H1 (cell line): Measurements from ENCODE around the gene MRTO4. TPM values are rescaled to one million over a fixed set of nuclear protein-coding genes. Genes with fewer than 3 reads are reported as not detected.

ENCODE experiments used
- CTCF ChIA-PET: fragments of 300-600 bp; sonication (Branson Sonifier 250); formaldehyde crosslinking; loops from one replicate; lab custom pipeline; 2021; ENCODE audit not compliant: partially characterized antibody; lab: Charles Lee
- POLR2A ChIA-PET: fragments of 300-600 bp; sonication (Branson Sonifier 250); formaldehyde crosslinking; loops from one replicate; lab custom pipeline; 2021; ENCODE audit warnings: inconsistent platforms; ENCODE audit not compliant: partially characterized antibody; lab: Charles Lee
- DNase-seq, 2 experiments: peaks; one replicate each; pipeline versions ENCODE4 v3.0.0 to v3.0.0-alpha.2; 2010 to 2022; ENCODE audit warnings: low spot score in 2 of 2, low read depth in 1 of 2, mixed read lengths in 1 of 2
- FAIRE-seq: peaks from 2 replicates; lab custom pipeline; 2011; peaks lifted over from hg19 to GRCh38; lab: Jason Lieb, UNC
- H2AFZ ChIP-seq: 2 replicates; pipeline ENCODE4 v1.8.1; 2012; ENCODE audit warnings: low read length, inconsistent platforms
- H2AK5ac ChIP-seq: 2 replicates; pipeline ENCODE4 v1.6.1; 2013; ENCODE audit warnings: low read depth, low read length
- H2BK120ac ChIP-seq: replicated peaks from 2 replicates; pipeline ENCODE3; 2013; ENCODE audit warnings: low read depth, low read length, inconsistent platforms
- H2BK12ac ChIP-seq: 2 replicates; pipeline ENCODE4 v1.6.1; 2013; ENCODE audit warnings: low read depth, low read length
- H2BK15ac ChIP-seq: 2 replicates; pipeline ENCODE4 v1.6.1; 2013; ENCODE audit warnings: low read length
- H2BK20ac ChIP-seq: 2 replicates; pipeline ENCODE4 v1.6.1; 2013; ENCODE audit warnings: low read length
- H2BK5ac ChIP-seq: 2 replicates; pipeline ENCODE4 v1.6.1; 2013; ENCODE audit warnings: low read depth, low read length
- H3K14ac ChIP-seq: 2 replicates; pipeline ENCODE4 v1.6.1; 2013; ENCODE audit warnings: inconsistent platforms; ENCODE audit not compliant: insufficient read length
- H3K18ac ChIP-seq: 2 replicates; pipeline ENCODE4 v1.6.1; 2013; ENCODE audit warnings: low read length; ENCODE audit errors: extremely low read depth
- H3K23ac ChIP-seq: 2 replicates; pipeline ENCODE4 v1.6.1; 2013; ENCODE audit warnings: inconsistent platforms; ENCODE audit not compliant: insufficient read length
- H3K23me2 ChIP-seq: 2 replicates; pipeline ENCODE4 v1.6.1; 2013; ENCODE audit warnings: low read depth, low read length
- H3K27ac ChIP-seq: 2 replicates; pipeline ENCODE4 v1.6.1; 2011; ENCODE audit warnings: low read depth, low read length, inconsistent platforms
- H3K27me3 ChIP-seq, 4 experiments: replicated peaks in 1 of 4; 1 replicate in 1 of 4; 2 replicates in 3 of 4; pipeline versions ENCODE4 v1.6.1 to v1.8.1; 2011 to 2013; ENCODE audit warnings: low read length in 3 of 4, mild to moderate bottlenecking in 3 of 4, inconsistent platforms in 2 of 4, mixed read lengths in 2 of 4, moderate library complexity in 1 of 4; ENCODE audit not compliant: control insufficient read depth in 3 of 4, insufficient read depth in 3 of 4; ENCODE audit errors: extremely low read depth in 1 of 4
- H3K36me3 ChIP-seq, 4 experiments: 2 replicates each; pipeline versions ENCODE4 v1.6.1 to v1.8.1; 2011 to 2013; ENCODE audit warnings: mild to moderate bottlenecking in 4 of 4, low read length in 3 of 4, moderate library complexity in 2 of 4, control low read depth in 1 of 4, inconsistent platforms in 1 of 4; ENCODE audit not compliant: insufficient read depth in 4 of 4, control insufficient read depth in 2 of 4
- H3K4ac ChIP-seq: replicated peaks from 2 replicates; pipeline ENCODE3; 2013; ENCODE audit warnings: low read length, low read depth, mixed read lengths, inconsistent platforms; ENCODE audit not compliant: insufficient read length
- H3K4me1 ChIP-seq, 4 experiments: replicated peaks in 1 of 4; 1 replicate in 1 of 4; 2 replicates in 3 of 4; pipeline versions ENCODE4 v1.6.1 to v1.8.1; 2011 to 2013; ENCODE audit warnings: low read length in 3 of 4, inconsistent platforms in 2 of 4, mixed read lengths in 1 of 4; ENCODE audit not compliant: insufficient read depth in 4 of 4, control insufficient read depth in 3 of 4
- H3K4me2 ChIP-seq, 2 experiments: 2 replicates each; pipeline versions ENCODE4 v1.6.1 to v1.8.1; 2011 to 2013; ENCODE audit warnings: low read depth in 2 of 2, low read length in 2 of 2, control low read depth in 1 of 2, inconsistent platforms in 1 of 2, mild to moderate bottlenecking in 1 of 2; ENCODE audit not compliant: insufficient read depth in 1 of 2
- H3K4me3 ChIP-seq, 4 experiments: fragments of 200-600, 300-600 bp in 1 of 4; sonication (generic), shearing (Covaris generic), sonication (Bioruptor Twin) in 1 of 4; 2 replicates each; pipeline versions ENCODE4 v1.5.1 to v1.8.1; 2011 to 2016; ENCODE audit warnings: low read length in 4 of 4, low read depth in 3 of 4, control low read depth in 2 of 4, inconsistent platforms in 2 of 4, mild to moderate bottlenecking in 2 of 4, mixed read lengths in 1 of 4, moderate library complexity in 1 of 4; ENCODE audit not compliant: insufficient read depth in 2 of 4; ENCODE audit errors: extremely low read depth in 1 of 4
- H3K56ac ChIP-seq: replicated peaks from 2 replicates; pipeline ENCODE3; 2013; ENCODE audit warnings: low read depth, mild to moderate bottlenecking, mixed read lengths, low read length, inconsistent platforms; ENCODE audit not compliant: insufficient read length
- H3K79me1 ChIP-seq: 2 replicates; pipeline ENCODE4 v1.6.1; 2013; ENCODE audit warnings: low read depth, low read length, control low read depth
- H3K79me2 ChIP-seq, 2 experiments: 2 replicates each; pipeline versions ENCODE4 v1.6.1 to v1.8.1; 2012 to 2013; ENCODE audit warnings: low read length in 2 of 2, mild to moderate bottlenecking in 2 of 2, inconsistent platforms in 1 of 2; ENCODE audit not compliant: insufficient read depth in 2 of 2, control insufficient read depth in 1 of 2
- H3K9ac ChIP-seq, 4 experiments: replicated peaks in 1 of 4; 1 replicate in 1 of 4; 2 replicates in 3 of 4; pipeline versions ENCODE4 v1.6.1 to v1.8.1; 2011 to 2013; ENCODE audit warnings: low read depth in 3 of 4, low read length in 3 of 4, control low read depth in 2 of 4, mild to moderate bottlenecking in 2 of 4, moderate library complexity in 2 of 4, inconsistent platforms in 1 of 4; ENCODE audit errors: extremely low read depth in 1 of 4
- H3K9me3 ChIP-seq, 2 experiments: 2 replicates each; pipeline versions ENCODE4 v1.6.1 to v1.8.1; 2012 to 2013; ENCODE audit warnings: mild to moderate bottlenecking in 2 of 2, moderate library complexity in 2 of 2, control low read depth in 1 of 2, inconsistent platforms in 1 of 2, low read depth in 1 of 2, low read length in 1 of 2, mixed read lengths in 1 of 2; ENCODE audit not compliant: insufficient read depth in 2 of 2
- H4K20me1 ChIP-seq, 2 experiments: replicated peaks in 1 of 2; 2 replicates each; pipeline versions ENCODE3 to v1.8.1; 2011 to 2013; ENCODE audit warnings: inconsistent platforms in 2 of 2, low read length in 2 of 2, mild to moderate bottlenecking in 1 of 2; ENCODE audit not compliant: insufficient read depth in 2 of 2, control insufficient read depth in 1 of 2
- H4K5ac ChIP-seq: 2 replicates; pipeline ENCODE4 v1.6.1; 2013; ENCODE audit warnings: low read length, low read depth, mixed read lengths, inconsistent platforms; ENCODE audit not compliant: insufficient read length
- H4K8ac ChIP-seq: 2 replicates; pipeline ENCODE4 v1.8.0; 2013; ENCODE audit warnings: mild to moderate bottlenecking, moderate library complexity, low read length, inconsistent platforms; ENCODE audit not compliant: insufficient read depth; ENCODE audit errors: extremely low read depth
- H4K91ac ChIP-seq: replicated peaks from 2 replicates; pipeline ENCODE3; 2013; ENCODE audit warnings: low read length, mixed read lengths, inconsistent platforms; ENCODE audit not compliant: insufficient read length
- ATF3 ChIP-seq: IDR thresholded peaks from 2 replicates; pipeline ENCODE4 v1.6.1; 2011; ENCODE audit warnings: low read depth, mild to moderate bottlenecking, low read length; ENCODE audit not compliant: insufficient read depth
- CHD2 ChIP-seq: IDR thresholded peaks from 2 replicates; pipeline ENCODE4 v1.6.1; 2012; ENCODE audit warnings: low read length, improper control_type of control experiment
- CTBP2 ChIP-seq: IDR thresholded peaks from 2 replicates; pipeline ENCODE4 v1.7.0; 2011; ENCODE audit warnings: borderline replicate concordance, mild to moderate bottlenecking, moderate library complexity, mixed read lengths, low read length; ENCODE audit not compliant: insufficient read depth, insufficient read length
- MAX ChIP-seq: IDR thresholded peaks from 2 replicates; pipeline ENCODE4 v1.6.1; 2012; ENCODE audit warnings: inconsistent platforms
- NRF1 ChIP-seq: IDR thresholded peaks from 2 replicates; pipeline ENCODE4 v1.6.1; 2011; ENCODE audit warnings: mild to moderate bottlenecking, low read depth, low read length, improper control_type of control experiment
- PHF8 ChIP-seq: fragments of 200-600 bp; sonication (generic); conservative IDR thresholded peaks from 2 replicates; pipeline ENCODE4 v1.7.1; 2012; ENCODE audit warnings: low read depth, mild to moderate bottlenecking, inconsistent platforms, low read length, moderate library complexity
- SUZ12 ChIP-seq: fragments of 200-600 bp; sonication (generic); IDR thresholded peaks from 2 replicates; pipeline ENCODE4 v1.6.1; 2012; ENCODE audit warnings: mild to moderate bottlenecking, inconsistent platforms, low read length, moderate library complexity, mixed read lengths
- WGBS, 2 experiments: shearing (Covaris generic) in 1 of 2; methylation state at CpG; one replicate each; pipeline versions ENCODE4 v1.1.6 to v1.1.7; 2013 to 2015; ENCODE audit warnings: low lambda C conversion rate in 2 of 2, mixed read lengths in 2 of 2, inconsistent platforms in 1 of 2, low coverage in 1 of 2, missing lambda C conversion rate in 1 of 2; ENCODE audit not compliant: insufficient replicate concordance in 2 of 2, insufficient coverage in 1 of 2, insufficient read length in 1 of 2; ENCODE audit errors: extremely low coverage in 1 of 2, missing lambda C conversion rate in 1 of 2; 5-methylcytosine and 5-hydroxymethylcytosine counted together
- polyA plus RNA-seq, 7 experiments: library from polyadenylated mRNA; depleted of rRNA in 3 of 7; stranded (reverse) in 5 of 7; unstranded in 2 of 7; fragments of >200 nt in 5 of 7; fragments of 200-250 nt in 2 of 7; gene quantifications; 1 replicate in 5 of 7; 2 replicates in 1 of 7; 4 replicates in 1 of 7; pipeline versions ENCODE4 v1.2.1 to v1.2.3, GENCODE V29; 2011 to 2013; ENCODE audit warnings: missing spikeins in 2 of 7, mixed read lengths in 2 of 7
- total RNA-seq: library from RNA; stranded (reverse); fragmentation: NEBNext Ultra II Directional; extraction: Animal tissue kit (Norgen Biotek cat#: 25700); gene quantifications from 2 replicates; pipeline ENCODE4 v1.2.1, GENCODE V29; 2021
- TF ChIP-seq, protein P1 (sequence below): IDR thresholded peaks from 2 replicates; pipeline ENCODE4 v1.6.1; 2011; ENCODE audit warnings: low read length, improper control_type of control experiment

The MRTO4 gene
- total and polyA plus RNA-seq, 2 of the 8 experiments (the other 6 are each of a cell fraction or from before 2014, with no cell fraction given) = 36.9 to 64.3 TPM

GRCh38 chr1:19204446-19205266 is 46.9 kb upstream of the MRTO4 start:
- ChIA-PET POLR2A (interaction anchor here (1.0 kb wide), 1 partner anchor 11 kb away, joined by 3 read pairs; no protein-coding TSS in a partner anchor), CTCF (interaction anchor here (0.7 to 0.9 kb wide), 2 partner anchors 237 to 1991 kb away, joined by 3 read pairs; no protein-coding TSS in a partner anchor)
- Histone ChIP-seq H3K27ac (no peak overlapping the region), H3K23me2 (peaks cover 3% of the 10 kb centered on the region; the same call in 1 of the 2 replicates), H3K79me1 (no peaks in the 10 kb centered on the region; the same call in none of the 2 replicates), H3K18ac (no peak overlapping the region), H4K8ac (no peak overlapping the region), H3K9ac (no peak overlapping the region), H3K36me3 (peaks cover 0 to 14% (median 2%) of the 10 kb centered on the region in 4 experiments; a peak in 5 of 8 replicates), H3K9me3 (no peaks in the 10 kb centered on the region), H3K4me1 (peaks cover 0 to 3% (median 0%) of the 10 kb centered on the region in 4 experiments; a peak in 2 of 7 replicates), H3K56ac (no peak overlapping the region), H3K4ac (no peak overlapping the region), H4K91ac (no peak overlapping the region), H3K23ac (no peak overlapping the region), H3K4me2 (no peak overlapping the region), H3K4me3 (no peak overlapping the region), H2BK20ac (no peak overlapping the region), H3K27me3 (no peaks in the 10 kb centered on the region), H2AFZ (no peak overlapping the region), H2BK5ac (no peak overlapping the region), H2BK120ac (no peak overlapping the region), H3K14ac (no peak overlapping the region), H4K20me1 (peaks cover 20 to 21% of the 10 kb centered on the region in 2 experiments), H2BK15ac (no peak overlapping the region), H4K5ac (no peak overlapping the region), H2BK12ac (no peak overlapping the region), H3K79me2 (peaks cover 59 to 99% of the 10 kb centered on the region in 2 experiments), H2AK5ac (no peak overlapping the region)
- FAIRE-seq (no peak), DNase-seq (no peak)
- 94% methylated on average over 6 of the region's 6 CpGs; no CpG with 5 or more reads in 1 of the 2 experiments for WGBS, 2 experiments
- TF ChIP-seq CHD2 = no peak
- TF ChIP-seq NRF1 = no peak
- no peak for TF ChIP-seq PHF8
- TF ChIP-seq SUZ12 = no peak
- TF ChIP-seq, protein P1, sequence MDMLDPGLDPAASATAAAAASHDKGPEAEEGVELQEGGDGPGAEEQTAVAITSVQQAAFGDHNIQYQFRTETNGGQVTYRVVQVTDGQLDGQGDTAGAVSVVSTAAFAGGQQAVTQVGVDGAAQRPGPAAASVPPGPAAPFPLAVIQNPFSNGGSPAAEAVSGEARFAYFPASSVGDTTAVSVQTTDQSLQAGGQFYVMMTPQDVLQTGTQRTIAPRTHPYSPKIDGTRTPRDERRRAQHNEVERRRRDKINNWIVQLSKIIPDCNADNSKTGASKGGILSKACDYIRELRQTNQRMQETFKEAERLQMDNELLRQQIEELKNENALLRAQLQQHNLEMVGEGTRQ = no peak
- no peak for TF ChIP-seq CTBP2
- TF ChIP-seq MAX = no peak
- TF ChIP-seq ATF3 = no peak
